Nephron (organoid): ENCODE results near the gene IGFBP5.
A peak's percentile ranks its signal among the peaks of the same experiment; 100 is the strongest.

Experiments used
- H3K27ac Mint-ChIP-seq, 3 experiments: 2 replicates each; pipeline ENCODE4 v1.8.0; 2020; ENCODE audit warnings: mixed read lengths in 3 of 3, mild to moderate bottlenecking in 2 of 3, moderate library complexity in 1 of 3
- H3K27me3 Mint-ChIP-seq: 2 replicates; pipeline ENCODE4 v1.8.0; 2021; ENCODE audit warnings: low read depth, mild to moderate bottlenecking, moderate library complexity, mixed read lengths
- H3K36me3 Mint-ChIP-seq: 2 replicates; pipeline ENCODE4 v1.8.0; 2020; ENCODE audit warnings: low read depth, mixed read lengths
- H3K4me1 Mint-ChIP-seq: 2 replicates; pipeline ENCODE4 v1.8.0; 2020; ENCODE audit warnings: mixed read lengths
- H3K4me3 Mint-ChIP-seq, 3 experiments: 2 replicates each; pipeline ENCODE4 v1.8.0; 2020; ENCODE audit warnings: mild to moderate bottlenecking in 3 of 3, mixed read lengths in 3 of 3, moderate library complexity in 2 of 3
- H3K9me3 Mint-ChIP-seq: 2 replicates; pipeline ENCODE4 v1.8.0; 2020; ENCODE audit warnings: mixed read lengths
- TF ChIP-seq, protein P1 (sequence below), 3 experiments: fragments of 200-600 bp; sonication (generic); IDR thresholded peaks; one replicate each; pipeline ENCODE4 v1.5.0; 2021; ENCODE audit warnings: antibody characterized with exemption in 3 of 3; ENCODE audit not compliant: unreplicated experiment in 3 of 3

The IGFBP5 gene

DNA sequence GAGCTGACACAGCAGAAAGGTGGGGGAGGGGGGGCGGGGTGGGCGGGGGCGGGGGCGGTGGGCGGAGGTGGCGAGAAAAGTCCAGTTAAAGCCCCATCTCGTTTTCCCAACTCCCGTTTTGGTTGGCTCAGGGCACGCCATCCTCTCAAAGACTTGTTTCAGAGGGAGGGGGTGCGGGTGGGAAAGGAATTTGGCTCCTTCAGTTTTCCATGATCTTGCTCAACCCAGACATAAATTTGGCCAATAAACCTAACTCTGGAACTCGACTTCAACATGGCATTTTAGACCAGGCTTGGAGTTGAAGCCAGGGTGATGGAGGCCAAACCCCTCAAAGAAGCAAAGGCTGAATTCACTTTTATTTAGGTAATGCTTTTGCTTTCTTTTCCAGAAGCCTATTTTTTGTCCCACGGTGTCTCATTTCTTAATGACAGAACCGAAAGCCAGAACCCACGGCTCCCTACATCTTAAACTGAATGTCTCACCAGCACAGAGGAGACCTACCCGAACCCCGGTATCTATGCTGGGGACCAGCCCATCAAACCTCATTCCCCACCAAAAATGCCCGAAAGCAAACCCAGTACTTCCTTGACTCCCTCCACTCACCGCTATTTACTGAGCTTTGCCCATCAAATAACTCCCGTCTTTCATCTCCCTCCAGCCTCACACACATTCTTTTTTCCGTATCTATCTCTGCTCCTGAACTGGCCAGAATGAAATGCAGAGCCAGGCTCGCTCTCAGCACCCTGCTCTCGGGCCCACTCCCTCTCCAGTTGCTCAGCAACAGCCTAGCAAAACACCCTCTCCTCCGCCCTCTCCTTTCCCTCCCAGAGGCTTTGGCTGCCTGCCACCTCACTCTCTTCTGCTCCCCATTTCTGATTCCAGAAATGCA lies 4.3 kb downstream of the IGFBP5 start:
- H3K4me1 Mint-ChIP-seq, result peaks cover 47% of the 10 kb centered on the region
- peak overlapping the region in 2 of 3 experiments; percentile 75 to 83 for H3K27ac Mint-ChIP-seq

DNA sequence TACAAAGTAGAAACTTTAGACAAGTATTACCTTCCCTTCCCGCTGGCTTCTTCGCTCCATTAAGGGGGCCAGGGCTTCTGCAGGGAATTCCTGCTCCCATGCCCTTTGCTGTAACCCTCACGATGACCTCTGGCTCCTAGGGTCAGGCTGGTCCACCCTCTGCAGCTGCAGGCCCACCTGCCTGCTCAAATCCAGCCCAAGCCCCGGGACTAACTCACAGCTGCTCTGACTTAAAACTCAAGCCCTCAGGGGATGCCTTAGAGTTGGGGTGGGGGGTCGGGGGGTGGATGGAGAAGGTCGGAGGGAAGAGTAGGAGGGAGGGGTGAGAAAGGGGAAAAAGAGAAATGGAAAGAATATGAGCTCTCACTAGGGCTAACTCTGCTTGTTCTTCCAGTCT lies 4.9 kb downstream of the IGFBP5 start:
- Mint-ChIP-seq H3K36me3 (peaks cover 52% of the 10 kb centered on the region), H3K27ac (peak overlapping the region; percentile 4 to 64 (median 7)), H3K27me3 (no peaks in the 10 kb centered on the region), H3K4me1 (peaks cover 53% of the 10 kb centered on the region), H3K4me3 (peak overlapping the region; percentile 84 to 89 (median 88)), H3K9me3 (no peaks in the 10 kb centered on the region)
- TF ChIP-seq, protein P1, sequence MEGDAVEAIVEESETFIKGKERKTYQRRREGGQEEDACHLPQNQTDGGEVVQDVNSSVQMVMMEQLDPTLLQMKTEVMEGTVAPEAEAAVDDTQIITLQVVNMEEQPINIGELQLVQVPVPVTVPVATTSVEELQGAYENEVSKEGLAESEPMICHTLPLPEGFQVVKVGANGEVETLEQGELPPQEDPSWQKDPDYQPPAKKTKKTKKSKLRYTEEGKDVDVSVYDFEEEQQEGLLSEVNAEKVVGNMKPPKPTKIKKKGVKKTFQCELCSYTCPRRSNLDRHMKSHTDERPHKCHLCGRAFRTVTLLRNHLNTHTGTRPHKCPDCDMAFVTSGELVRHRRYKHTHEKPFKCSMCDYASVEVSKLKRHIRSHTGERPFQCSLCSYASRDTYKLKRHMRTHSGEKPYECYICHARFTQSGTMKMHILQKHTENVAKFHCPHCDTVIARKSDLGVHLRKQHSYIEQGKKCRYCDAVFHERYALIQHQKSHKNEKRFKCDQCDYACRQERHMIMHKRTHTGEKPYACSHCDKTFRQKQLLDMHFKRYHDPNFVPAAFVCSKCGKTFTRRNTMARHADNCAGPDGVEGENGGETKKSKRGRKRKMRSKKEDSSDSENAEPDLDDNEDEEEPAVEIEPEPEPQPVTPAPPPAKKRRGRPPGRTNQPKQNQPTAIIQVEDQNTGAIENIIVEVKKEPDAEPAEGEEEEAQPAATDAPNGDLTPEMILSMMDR (IDR thresholded peaks at IDR 0.05; ENCODE audit: unreplicated experiment in 3 of 3), result no peak

More for the DNA sequence above, 4.3 kb downstream of the IGFBP5 start:
- Mint-ChIP-seq H3K4me3 (peak overlapping the region; percentile 84 to 89 (median 88)), H3K27me3 (no peaks in the 10 kb centered on the region), H3K9me3 (no peaks in the 10 kb centered on the region), H3K36me3 (peaks cover 45% of the 10 kb centered on the region)
- TF ChIP-seq, protein P1 (IDR thresholded peaks at IDR 0.05; ENCODE audit: unreplicated experiment in 3 of 3), result no peak

DNA sequence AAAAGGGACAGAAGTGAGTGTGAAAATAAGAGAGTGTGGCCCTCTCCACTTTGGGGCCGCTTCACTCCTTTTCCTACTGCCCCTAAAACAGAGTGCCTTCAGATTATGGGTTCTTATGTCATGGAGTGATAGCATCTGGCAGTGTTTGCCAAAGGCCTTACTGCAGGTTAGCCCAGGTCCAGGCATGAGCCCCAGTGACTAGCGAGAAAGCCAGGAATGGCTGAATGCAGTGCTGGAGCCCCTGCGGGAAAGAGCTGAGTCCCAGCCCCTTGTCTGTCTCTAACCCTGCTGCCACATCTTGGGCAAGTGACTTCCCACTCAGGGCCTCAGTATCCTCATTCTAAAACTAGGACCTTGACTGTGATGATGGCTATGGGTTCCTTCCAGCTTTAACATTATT lies 6.0 kb downstream of the IGFBP5 start:
- Mint-ChIP-seq H3K36me3 (peaks cover 59% of the 10 kb centered on the region), H3K4me1 (peaks cover 61% of the 10 kb centered on the region)

DNA sequence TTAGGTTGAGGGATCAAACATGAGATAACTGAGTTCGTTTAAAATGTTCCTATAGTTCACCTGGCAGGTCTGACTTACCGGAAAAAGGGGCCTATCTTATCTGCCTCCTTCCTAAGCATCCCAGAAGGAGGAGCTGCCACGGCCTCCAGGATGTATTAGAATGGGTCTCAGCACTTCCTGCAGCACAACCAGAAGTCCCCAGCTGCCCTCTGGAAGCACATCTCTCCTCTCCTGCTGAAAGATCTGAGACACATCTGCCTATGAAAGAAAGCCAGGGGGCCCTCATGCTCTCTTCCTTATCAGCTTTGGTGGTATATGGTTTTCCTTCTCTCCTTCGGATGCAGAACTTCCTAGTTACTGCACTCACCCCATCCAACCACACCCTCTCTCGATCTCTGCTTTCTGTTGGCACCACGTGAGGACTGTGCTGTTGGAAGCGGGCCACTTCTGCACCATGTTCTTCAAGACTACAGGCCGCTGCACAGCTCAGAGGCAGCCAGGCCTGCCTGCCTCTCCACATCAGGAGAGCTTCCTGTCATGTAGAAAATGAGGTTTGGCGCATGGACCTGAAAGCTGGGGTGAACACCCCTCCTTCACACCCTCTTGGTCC lies 6.5 kb downstream of the IGFBP5 start:
- no peaks in the 10 kb centered on the region for H3K27me3 Mint-ChIP-seq
- TF ChIP-seq, protein P1 (IDR thresholded peaks at IDR 0.05; ENCODE audit: unreplicated experiment in 3 of 3), result no peak
- H3K27ac Mint-ChIP-seq, result peak overlapping the region; percentile 3 to 7 (median 4)
- peak overlapping the region; percentile 14 to 89 (median 88) for H3K4me3 Mint-ChIP-seq
- H3K9me3 Mint-ChIP-seq, result no peaks in the 10 kb centered on the region
- H3K36me3 Mint-ChIP-seq, result peaks cover 65% of the 10 kb centered on the region
- H3K4me1 Mint-ChIP-seq, result peaks cover 67% of the 10 kb centered on the region

More for the DNA sequence above, 6.0 kb downstream of the IGFBP5 start:
- Mint-ChIP-seq H3K27ac (peak overlapping the region in 2 of 3 experiments; percentile 4 to 7), H3K9me3 (no peaks in the 10 kb centered on the region), H3K27me3 (no peaks in the 10 kb centered on the region), H3K4me3 (peak overlapping the region; percentile 64 to 89 (median 88))
- TF ChIP-seq, protein P1 (IDR thresholded peaks at IDR 0.05; ENCODE audit: unreplicated experiment in 3 of 3), result no peak

DNA sequence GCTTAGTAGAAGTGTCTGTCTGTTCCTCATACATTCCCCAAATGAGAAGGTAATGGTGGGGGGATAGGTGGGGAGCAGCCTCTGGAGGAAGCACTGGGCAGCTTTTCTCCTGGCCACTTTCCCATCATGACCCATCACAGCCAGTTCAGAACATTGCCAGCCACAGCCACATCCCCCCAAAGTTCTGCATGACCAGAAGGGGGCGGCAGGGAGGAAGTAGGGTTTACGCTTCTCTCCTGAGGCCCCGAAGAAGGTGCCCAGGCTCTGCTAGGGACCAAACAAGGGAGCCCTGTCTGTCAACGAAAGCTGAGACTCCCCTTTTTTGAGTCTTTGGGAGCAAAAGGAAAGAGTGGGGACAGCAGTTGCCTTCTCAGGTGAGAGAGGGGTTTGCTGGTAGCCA lies 7.7 kb downstream of the IGFBP5 start:
- Mint-ChIP-seq H3K27me3 (no peaks in the 10 kb centered on the region), H3K9me3 (no peaks in the 10 kb centered on the region), H3K4me1 (peaks cover 76% of the 10 kb centered on the region), H3K36me3 (peaks cover 71% of the 10 kb centered on the region), H3K27ac (peak overlapping the region in 1 of 3 experiments; percentile 39), H3K4me3 (peak overlapping the region in 1 of 3 experiments; percentile 51)
- TF ChIP-seq, protein P1 (IDR thresholded peaks at IDR 0.05; ENCODE audit: unreplicated experiment in 3 of 3), result peak in 1 of 3 experiments; percentile 21
